CD8-positive, alpha-beta memory T cell (primary cell): ENCODE results near the gene C20orf96. TPM values are rescaled to one million over a fixed set of nuclear protein-coding genes. Genes with fewer than 3 reads are reported as not detected.

Experiments
- CTCF ChIA-PET: fragments of 350-600 bp; sonication (Branson Sonifier 250); formaldehyde crosslinking; loops from one replicate; lab custom pipeline; 2021; ENCODE audit warnings: antibody characterized with exemption; lab: Charles Lee
- POLR2A ChIA-PET: fragments of 350-600 bp; sonication (Branson Sonifier 250); formaldehyde crosslinking; loops from one replicate; lab custom pipeline; 2021; ENCODE audit warnings: antibody characterized with exemption; lab: Charles Lee
- DNase-seq, 5 donors: peaks; one replicate each; pipeline versions ENCODE4 v3.0.0 to v3.0.0-alpha.2; 2020 to 2022; ENCODE audit warnings: mixed read lengths in 1 of 5
- H3K27ac ChIP-seq: one replicate; pipeline ENCODE4 v1.7.0; 2013; ENCODE audit warnings: low read depth, mild to moderate bottlenecking, low read length, moderate library complexity
- H3K27me3 ChIP-seq: 2 replicates; pipeline ENCODE4 v1.7.0; 2013; ENCODE audit warnings: low read length, mild to moderate bottlenecking; ENCODE audit not compliant: insufficient read depth, poor library complexity, severe bottlenecking
- H3K36me3 ChIP-seq: 2 replicates; pipeline ENCODE4 v1.7.0; 2013; ENCODE audit warnings: mild to moderate bottlenecking, low read length, moderate library complexity; ENCODE audit not compliant: insufficient read depth
- H3K4me1 ChIP-seq: 2 replicates; pipeline ENCODE4 v1.7.0; 2013; ENCODE audit warnings: mild to moderate bottlenecking, low read length, moderate library complexity; ENCODE audit not compliant: insufficient read depth
- H3K4me3 ChIP-seq: 2 replicates; pipeline ENCODE4 v1.7.0; 2013; ENCODE audit warnings: mild to moderate bottlenecking, low read length
- H3K9me3 ChIP-seq: 2 replicates; pipeline ENCODE4 v1.7.0; 2013; ENCODE audit warnings: mild to moderate bottlenecking, low read length
- H3K27ac Mint-ChIP-seq, 8 donors: one replicate each; pipeline ENCODE4 v1.8.0; 2020 to 2021; ENCODE audit warnings: mixed read lengths in 8 of 8, mild to moderate bottlenecking in 6 of 8, inconsistent platforms in 3 of 8, moderate library complexity in 3 of 8
- H3K27me3 Mint-ChIP-seq, 2 donors: one replicate each; pipeline ENCODE4 v1.8.0; 2020 to 2021; ENCODE audit warnings: mixed read lengths in 2 of 2, mild to moderate bottlenecking in 1 of 2, moderate library complexity in 1 of 2
- H3K36me3 Mint-ChIP-seq, 3 donors: one replicate each; pipeline ENCODE4 v1.8.0; 2020 to 2021; ENCODE audit warnings: mixed read lengths in 3 of 3, inconsistent platforms in 1 of 3, mild to moderate bottlenecking in 1 of 3
- H3K4me1 Mint-ChIP-seq, 3 donors: one replicate each; pipeline ENCODE4 v1.8.0; 2020 to 2021; ENCODE audit warnings: mixed read lengths in 3 of 3, inconsistent platforms in 1 of 3, mild to moderate bottlenecking in 1 of 3
- H3K4me3 Mint-ChIP-seq, 7 donors: one replicate each; pipeline ENCODE4 v1.8.0; 2020 to 2021; ENCODE audit warnings: mixed read lengths in 7 of 7, mild to moderate bottlenecking in 6 of 7, moderate library complexity in 4 of 7, inconsistent platforms in 2 of 7
- H3K9me3 Mint-ChIP-seq, 5 donors: one replicate each; pipeline ENCODE4 v1.8.0; 2020 to 2022; ENCODE audit warnings: mixed read lengths in 5 of 5, mild to moderate bottlenecking in 3 of 5, moderate library complexity in 2 of 5, inconsistent platforms in 1 of 5
- polyA plus RNA-seq: library from polyadenylated mRNA; unstranded; fragments of 300-500 nt; fragmentation: Illumina TruSeq; gene quantifications from one replicate; pipeline ENCODE4 v1.2.3, GENCODE V29; 2021
- total RNA-seq, 2 experiments: library from RNA; stranded (reverse); gene quantifications; one replicate each; pipeline ENCODE4 v1.2.3, GENCODE V29; 2021

The C20orf96 gene
- total and polyA plus RNA-seq, 3 experiments from 2014 or later, result 0.46 to 4.3 (median 3.7) TPM

DNA sequence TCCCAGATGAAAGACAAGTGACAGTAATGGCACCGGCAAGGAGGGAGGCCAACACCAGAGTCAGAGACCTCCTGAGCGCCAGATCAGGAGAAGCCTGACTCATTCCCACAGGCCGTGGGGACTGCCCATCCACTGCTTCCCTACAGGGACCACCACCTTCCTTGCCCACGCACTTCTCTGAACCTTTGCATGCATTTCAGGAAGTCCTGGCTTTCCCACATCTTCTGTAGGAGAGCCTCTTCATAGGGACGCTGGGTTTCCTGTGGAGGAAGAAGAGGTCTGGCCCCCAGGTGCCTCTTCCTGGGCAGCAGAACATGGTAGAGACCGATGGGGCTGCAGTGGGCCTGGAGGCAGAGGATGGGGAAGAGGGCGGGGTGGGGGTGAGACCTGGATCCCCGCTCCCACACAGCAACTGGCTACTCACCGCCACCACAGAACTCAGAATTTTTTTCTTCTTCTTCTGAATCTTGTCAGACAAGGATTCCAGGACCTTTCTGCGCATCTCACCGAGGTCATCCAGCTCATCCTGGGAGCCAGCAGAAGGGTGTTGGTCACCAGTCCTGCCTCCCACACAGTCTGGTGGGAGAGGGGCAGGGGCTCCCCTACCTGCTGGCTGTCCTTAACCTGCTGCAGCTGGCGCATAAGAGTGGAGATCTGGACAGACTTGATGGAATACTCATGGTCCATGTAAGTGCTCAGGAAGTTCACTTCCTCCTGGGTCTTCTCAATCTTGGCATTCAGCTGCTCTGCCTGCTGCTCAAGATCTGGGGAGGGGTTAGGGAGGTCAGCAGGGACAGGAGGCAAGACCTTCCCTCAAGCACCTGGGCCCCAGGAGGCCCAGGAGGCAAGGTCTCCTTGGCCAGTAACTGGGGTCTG, 13.7 kb downstream of the C20orf96 start:
- Mint-ChIP-seq H3K4me1 (no peaks in the 10 kb centered on the region), H3K27me3 (no peaks in the 10 kb centered on the region), H3K4me3 (no peak overlapping the region), H3K27ac (no peak overlapping the region), H3K36me3 (peaks cover 0 to 19% (median 1%) of the 10 kb centered on the region in 3 donors), H3K9me3 (no peaks in the 10 kb centered on the region)
- CTCF ChIA-PET, result no interaction called here
- no peak overlapping the region for H3K4me3 ChIP-seq
- POLR2A ChIA-PET, result no interaction called here
- no peaks in the 10 kb centered on the region for H3K36me3 ChIP-seq
- DNase-seq, result no peak
- H3K4me1 ChIP-seq, result no peaks in the 10 kb centered on the region
- H3K9me3 ChIP-seq, result no peaks in the 10 kb centered on the region
- no peaks in the 10 kb centered on the region for H3K27me3 ChIP-seq
- H3K27ac ChIP-seq, result no peak overlapping the region

DNA sequence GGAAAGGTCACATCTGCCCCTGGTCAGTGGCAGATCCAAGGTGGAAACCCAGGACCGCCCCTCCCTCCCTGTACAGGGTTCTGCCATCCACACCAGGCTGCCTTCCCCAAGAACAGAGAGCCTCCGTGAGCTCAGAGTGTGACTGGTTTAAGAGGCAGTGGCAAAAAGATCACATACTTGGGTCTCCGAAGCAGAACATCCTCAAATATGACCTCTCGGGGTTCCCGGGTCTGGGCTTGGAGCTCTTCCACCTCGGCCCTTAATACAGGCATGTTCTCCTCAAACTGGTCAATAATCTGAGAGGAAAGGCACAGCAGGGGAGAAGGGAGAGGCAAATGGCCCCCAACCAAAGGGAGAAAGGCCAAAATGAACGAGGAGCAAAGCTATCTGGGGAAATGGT, 14.8 kb downstream of the C20orf96 start:
- no peaks in the 10 kb centered on the region for H3K9me3 ChIP-seq
- no peaks in the 10 kb centered on the region for H3K36me3 ChIP-seq
- CTCF ChIA-PET, result interaction anchor here (2.4 kb wide), 1 partner anchor 10 kb away, joined by 6 read pairs; no protein-coding TSS in a partner anchor
- no peak overlapping the region for H3K27ac Mint-ChIP-seq
- no peak overlapping the region for H3K4me3 Mint-ChIP-seq
- H3K4me1 ChIP-seq, result no peaks in the 10 kb centered on the region
- no peaks in the 10 kb centered on the region for H3K4me1 Mint-ChIP-seq
- no peak for DNase-seq
- peaks cover 0 to 19% (median 1%) of the 10 kb centered on the region in 3 donors for H3K36me3 Mint-ChIP-seq
- no peak overlapping the region for H3K4me3 ChIP-seq
- no peaks in the 10 kb centered on the region for H3K9me3 Mint-ChIP-seq
- H3K27me3 Mint-ChIP-seq, result no peaks in the 10 kb centered on the region
- H3K27me3 ChIP-seq, result no peaks in the 10 kb centered on the region
- H3K27ac ChIP-seq, result no peak overlapping the region
- POLR2A ChIA-PET, result no interaction called here

DNA sequence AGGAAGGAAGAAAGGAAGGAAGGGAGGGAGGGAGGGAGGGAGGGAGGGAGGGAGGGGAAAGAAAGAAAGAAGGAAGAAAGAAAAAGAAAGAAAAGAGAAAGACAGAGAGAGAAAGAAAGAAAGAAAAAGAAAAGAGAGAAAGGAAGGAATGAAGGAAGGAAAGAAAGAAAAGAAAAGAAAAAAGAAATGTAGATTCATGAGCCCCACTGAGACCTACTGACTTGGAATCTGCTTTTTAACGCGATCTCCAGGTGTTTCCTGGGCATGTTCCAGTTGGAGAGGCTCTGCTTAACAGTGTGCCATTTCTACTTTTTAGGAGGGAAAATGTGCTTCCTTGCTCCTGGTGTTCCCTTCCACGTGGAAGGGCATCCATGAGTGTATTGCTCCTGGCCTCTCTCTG, 16.7 kb downstream of the C20orf96 start:
- Mint-ChIP-seq H3K27ac (no peak overlapping the region), H3K9me3 (no peaks in the 10 kb centered on the region), H3K36me3 (peaks cover 0 to 19% (median 1%) of the 10 kb centered on the region in 3 donors), H3K4me3 (no peak overlapping the region), H3K4me1 (no peaks in the 10 kb centered on the region), H3K27me3 (no peaks in the 10 kb centered on the region)
- no peaks in the 10 kb centered on the region for H3K9me3 ChIP-seq
- ChIA-PET POLR2A (no interaction called here), CTCF (interaction anchor here (1.4 to 2.4 kb wide), 2 partner anchors 8 to 16 kb away, joined by 3 to 6 read pairs; partner anchors contain the start of gene DEFB132)
- H3K27me3 ChIP-seq, result no peaks in the 10 kb centered on the region
- no peaks in the 10 kb centered on the region for H3K36me3 ChIP-seq
- no peak overlapping the region for H3K27ac ChIP-seq
- no peak for DNase-seq
- H3K4me3 ChIP-seq, result no peak overlapping the region
- no peaks in the 10 kb centered on the region for H3K4me1 ChIP-seq

DNA sequence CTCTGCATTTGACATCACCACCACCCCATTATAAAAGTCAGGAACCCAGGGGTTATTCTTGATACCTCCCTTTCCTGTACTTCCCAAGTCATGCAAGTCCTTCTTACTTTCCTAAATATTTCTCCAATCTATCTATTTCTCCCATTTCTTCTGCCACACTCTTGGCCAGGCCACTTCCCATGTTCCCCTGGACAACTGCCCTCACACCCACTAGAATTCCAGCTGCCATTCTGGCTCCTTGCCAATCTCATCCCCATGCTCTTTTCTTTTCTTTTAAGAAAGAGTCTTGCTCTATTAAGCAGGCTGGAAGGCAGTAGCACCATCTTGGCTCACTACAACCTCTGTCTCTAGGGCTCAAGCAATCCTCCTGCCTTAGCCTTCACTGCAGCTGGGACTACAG, 17.8 kb downstream of the C20orf96 start:
- Histone ChIP-seq H3K27me3 (no peaks in the 10 kb centered on the region), H3K27ac (no peak overlapping the region), H3K4me1 (no peaks in the 10 kb centered on the region), H3K9me3 (no peaks in the 10 kb centered on the region), H3K36me3 (no peaks in the 10 kb centered on the region), H3K4me3 (no peak overlapping the region)
- peak overlapping the region in 1 of 8 donors; percentile 24 for H3K27ac Mint-ChIP-seq
- no peaks in the 10 kb centered on the region for H3K27me3 Mint-ChIP-seq
- peaks cover 0 to 16% (median 1%) of the 10 kb centered on the region in 3 donors for H3K36me3 Mint-ChIP-seq
- ChIA-PET POLR2A (no interaction called here), CTCF (no interaction called here)
- no peak for DNase-seq
- H3K9me3 Mint-ChIP-seq, result no peaks in the 10 kb centered on the region
- no peak overlapping the region for H3K4me3 Mint-ChIP-seq
- H3K4me1 Mint-ChIP-seq, result no peaks in the 10 kb centered on the region

DNA sequence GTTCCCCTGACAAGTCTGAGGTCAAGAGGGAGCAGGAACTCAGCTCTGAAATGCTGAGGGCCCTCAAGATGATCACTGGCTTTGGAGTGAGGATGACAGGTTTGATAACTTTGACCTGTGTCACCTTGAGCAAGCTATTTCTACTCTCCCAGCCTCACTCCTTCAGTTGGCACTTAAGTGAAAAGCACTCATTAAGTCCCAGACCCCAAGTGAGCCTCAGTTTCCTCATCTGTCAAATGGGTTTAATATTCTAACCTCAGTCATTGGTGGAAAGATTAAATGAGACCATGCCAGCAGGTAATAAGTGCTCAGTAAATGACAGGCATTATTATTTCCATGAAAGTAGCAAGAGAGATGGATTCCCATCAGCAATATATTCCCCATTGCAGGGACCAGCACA, 19.0 kb downstream of the C20orf96 start:
- Mint-ChIP-seq H3K4me1 (peaks cover 5 to 7% (median 7%) of the 10 kb centered on the region in 3 donors), H3K27ac (no peak overlapping the region), H3K9me3 (no peaks in the 10 kb centered on the region), H3K27me3 (peaks cover 0 to 3% of the 10 kb centered on the region in 2 donors), H3K4me3 (no peak overlapping the region), H3K36me3 (peaks cover 0 to 9% (median 1%) of the 10 kb centered on the region in 3 donors)
- CTCF ChIA-PET, result interaction anchor here (0.7 kb wide), 1 partner anchor 59 kb away, joined by 3 read pairs; no protein-coding TSS in a partner anchor
- POLR2A ChIA-PET, result no interaction called here
- Histone ChIP-seq H3K27ac (no peak overlapping the region), H3K36me3 (no peaks in the 10 kb centered on the region), H3K4me1 (peaks cover 3% of the 10 kb centered on the region), H3K4me3 (no peak overlapping the region), H3K9me3 (no peaks in the 10 kb centered on the region), H3K27me3 (no peaks in the 10 kb centered on the region)
- no peak for DNase-seq

DNA sequence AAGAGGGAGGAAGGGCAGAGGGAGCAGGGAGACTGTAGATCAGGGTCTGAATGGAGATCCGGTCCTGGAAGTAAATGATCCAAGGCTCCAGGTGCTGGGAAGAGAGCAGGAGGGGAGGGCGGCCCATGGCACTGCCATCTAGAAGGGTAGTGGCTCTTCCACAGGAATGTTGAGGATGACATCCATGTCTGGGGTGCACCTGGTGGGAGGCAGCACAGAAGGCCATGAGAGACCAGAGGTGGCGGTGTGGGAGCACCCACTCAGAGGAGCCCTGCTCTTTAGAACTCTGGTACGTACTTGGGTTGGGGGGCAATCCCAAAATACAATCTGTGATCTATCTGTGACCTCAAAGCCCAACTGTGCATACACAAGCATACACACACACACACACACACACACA, 19.5 kb downstream of the C20orf96 start:
- Histone ChIP-seq H3K9me3 (no peaks in the 10 kb centered on the region), H3K27me3 (no peaks in the 10 kb centered on the region), H3K4me3 (no peak overlapping the region), H3K4me1 (peaks cover 6% of the 10 kb centered on the region), H3K36me3 (no peaks in the 10 kb centered on the region), H3K27ac (no peak overlapping the region)
- H3K4me3 Mint-ChIP-seq, result no peak overlapping the region
- H3K27me3 Mint-ChIP-seq, result peaks cover 0 to 8% of the 10 kb centered on the region in 2 donors
- peaks cover 8 to 11% (median 10%) of the 10 kb centered on the region in 3 donors for H3K4me1 Mint-ChIP-seq
- H3K36me3 Mint-ChIP-seq, result peaks cover 0 to 4% (median under 1%) of the 10 kb centered on the region in 3 donors
- no peak for DNase-seq
- CTCF ChIA-PET, result interaction anchor here (6.7 kb wide), 1 partner anchor 59 kb away, joined by 60 read pairs; no protein-coding TSS in a partner anchor
- no peaks in the 10 kb centered on the region for H3K9me3 Mint-ChIP-seq
- POLR2A ChIA-PET, result no interaction called here
- H3K27ac Mint-ChIP-seq, result no peak overlapping the region

DNA sequence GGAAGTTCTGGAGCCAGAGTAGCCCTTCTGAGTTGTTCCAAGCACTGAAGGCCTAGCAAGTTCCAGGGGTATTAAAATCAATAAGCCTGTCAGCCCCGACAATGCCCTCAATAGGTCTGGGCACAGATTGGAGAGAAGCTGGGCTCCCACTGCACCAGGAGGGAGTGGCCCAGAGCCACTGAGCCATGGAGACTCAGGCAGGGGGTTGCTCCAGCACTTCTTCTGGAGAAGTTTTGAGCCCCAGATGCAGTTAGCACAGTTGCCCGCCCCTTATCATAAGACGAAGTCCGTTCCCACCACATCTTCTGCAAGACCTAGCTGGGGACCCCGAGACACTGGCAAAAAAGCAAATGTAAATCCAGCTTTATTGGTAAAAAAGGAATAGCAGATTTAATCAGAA, 20.0 kb downstream of the C20orf96 start:
- no peak for DNase-seq
- Histone ChIP-seq H3K36me3 (no peaks in the 10 kb centered on the region), H3K4me3 (no peak overlapping the region), H3K27ac (no peak overlapping the region), H3K4me1 (peaks cover 6% of the 10 kb centered on the region), H3K27me3 (no peaks in the 10 kb centered on the region), H3K9me3 (no peaks in the 10 kb centered on the region)
- H3K36me3 Mint-ChIP-seq, result peaks cover 0 to 2% (median 0%) of the 10 kb centered on the region in 3 donors
- H3K27me3 Mint-ChIP-seq, result peaks cover 0 to 11% of the 10 kb centered on the region in 2 donors
- no peak overlapping the region for H3K4me3 Mint-ChIP-seq
- CTCF ChIA-PET, result interaction anchor here (6.7 kb wide), 1 partner anchor 60 kb away, joined by 60 read pairs; no protein-coding TSS in a partner anchor
- POLR2A ChIA-PET, result no interaction called here
- H3K9me3 Mint-ChIP-seq, result peaks cover 0 to 3% (median 0%) of the 10 kb centered on the region in 5 donors
- H3K4me1 Mint-ChIP-seq, result peaks cover 8 to 11% (median 10%) of the 10 kb centered on the region in 3 donors
- H3K27ac Mint-ChIP-seq, result no peak overlapping the region
